AG10803 (cell line): ENCODE measurements around the gene MUSTN1.

ENCODE experiments used
- DNase-seq: peaks from one replicate; pipeline ENCODE4 v3.0.0; 2010; ENCODE audit warnings: low read depth
- H3K4me3 ChIP-seq: 2 replicates; pipeline ENCODE4 v1.5.1; 2011; ENCODE audit warnings: mild to moderate bottlenecking, low read length, control low read depth
- TF ChIP-seq, protein P1 (sequence below): conservative IDR thresholded peaks from 2 replicates; pipeline ENCODE4 v1.5.1; 2011; ENCODE audit warnings: mild to moderate bottlenecking, low read length, control low read depth, inconsistent platforms

The MUSTN1 gene

DNA sequence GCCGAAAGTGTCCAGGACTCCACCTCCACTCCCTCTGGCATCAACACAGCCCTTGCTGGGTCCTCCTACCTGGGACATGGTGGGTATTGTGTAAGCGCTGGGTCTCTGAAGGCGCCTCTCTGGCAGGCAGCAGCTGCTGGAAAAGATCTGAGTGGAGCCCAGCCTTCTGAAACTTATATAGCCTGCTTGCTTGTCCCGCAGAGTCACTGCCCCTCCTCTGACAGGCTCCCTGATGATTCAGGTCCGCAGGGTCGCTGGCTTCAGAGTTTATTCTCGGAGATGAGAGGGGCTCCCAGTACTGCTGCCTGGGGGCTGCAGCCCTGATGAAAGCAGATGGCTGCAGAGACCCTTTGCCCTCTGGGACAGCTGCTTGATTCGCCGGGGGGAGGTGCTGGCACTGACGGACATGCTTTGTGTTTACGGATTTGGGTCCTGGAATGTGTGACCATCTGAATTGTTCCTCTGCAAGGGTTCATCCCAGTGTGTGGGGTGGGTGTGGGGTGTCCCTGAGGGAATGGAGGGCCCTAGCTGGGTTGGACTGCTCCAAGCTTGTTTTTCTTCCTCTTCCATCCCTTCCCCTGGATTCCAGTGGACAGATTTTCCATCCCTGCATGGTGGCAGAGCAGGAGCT lies at the start of gene MUSTN1:
Gene MUSTN1, minus strand, starts transcription at position 149 of the 631 bp plus-strand sequence. Its CDS starts 71 bp downstream, at position 78.
- no peak within 1 kb of the TSS for H3K4me3 ChIP-seq
- DNase-seq = peak; percentile 20
- TF ChIP-seq, protein P1, sequence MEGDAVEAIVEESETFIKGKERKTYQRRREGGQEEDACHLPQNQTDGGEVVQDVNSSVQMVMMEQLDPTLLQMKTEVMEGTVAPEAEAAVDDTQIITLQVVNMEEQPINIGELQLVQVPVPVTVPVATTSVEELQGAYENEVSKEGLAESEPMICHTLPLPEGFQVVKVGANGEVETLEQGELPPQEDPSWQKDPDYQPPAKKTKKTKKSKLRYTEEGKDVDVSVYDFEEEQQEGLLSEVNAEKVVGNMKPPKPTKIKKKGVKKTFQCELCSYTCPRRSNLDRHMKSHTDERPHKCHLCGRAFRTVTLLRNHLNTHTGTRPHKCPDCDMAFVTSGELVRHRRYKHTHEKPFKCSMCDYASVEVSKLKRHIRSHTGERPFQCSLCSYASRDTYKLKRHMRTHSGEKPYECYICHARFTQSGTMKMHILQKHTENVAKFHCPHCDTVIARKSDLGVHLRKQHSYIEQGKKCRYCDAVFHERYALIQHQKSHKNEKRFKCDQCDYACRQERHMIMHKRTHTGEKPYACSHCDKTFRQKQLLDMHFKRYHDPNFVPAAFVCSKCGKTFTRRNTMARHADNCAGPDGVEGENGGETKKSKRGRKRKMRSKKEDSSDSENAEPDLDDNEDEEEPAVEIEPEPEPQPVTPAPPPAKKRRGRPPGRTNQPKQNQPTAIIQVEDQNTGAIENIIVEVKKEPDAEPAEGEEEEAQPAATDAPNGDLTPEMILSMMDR = no peak

- TF ChIP-seq, protein P1 = no peak
- H3K4me3 ChIP-seq = no peak overlapping the region
- no peak for DNase-seq
These were observed 47.6 kb upstream of the MUSTN1 start for GRCh38 chr3:52882377-52882776.

DNA sequence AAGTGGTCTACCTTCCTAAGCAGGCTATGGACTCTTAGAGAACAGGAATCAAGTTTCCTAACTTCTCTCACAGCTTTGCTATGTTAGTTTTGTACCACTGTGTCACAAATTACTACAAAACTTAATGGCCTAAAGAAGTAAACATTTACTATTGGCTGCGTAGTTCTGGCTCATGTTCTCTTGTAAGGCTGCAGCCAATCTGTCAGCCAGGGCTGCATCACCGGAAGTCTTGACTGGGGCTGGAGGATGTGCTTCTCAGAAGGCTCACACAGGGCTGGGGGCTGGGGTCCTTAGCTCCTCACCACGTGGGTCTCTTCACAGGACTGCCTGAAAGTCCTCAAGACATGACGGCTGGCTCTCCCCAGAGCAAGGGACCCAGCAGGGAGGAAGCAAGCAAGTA lies 47.1 kb upstream of the MUSTN1 start:
- no peak for DNase-seq
- H3K4me3 ChIP-seq = no peak overlapping the region
- TF ChIP-seq, protein P1 = no peak

DNA sequence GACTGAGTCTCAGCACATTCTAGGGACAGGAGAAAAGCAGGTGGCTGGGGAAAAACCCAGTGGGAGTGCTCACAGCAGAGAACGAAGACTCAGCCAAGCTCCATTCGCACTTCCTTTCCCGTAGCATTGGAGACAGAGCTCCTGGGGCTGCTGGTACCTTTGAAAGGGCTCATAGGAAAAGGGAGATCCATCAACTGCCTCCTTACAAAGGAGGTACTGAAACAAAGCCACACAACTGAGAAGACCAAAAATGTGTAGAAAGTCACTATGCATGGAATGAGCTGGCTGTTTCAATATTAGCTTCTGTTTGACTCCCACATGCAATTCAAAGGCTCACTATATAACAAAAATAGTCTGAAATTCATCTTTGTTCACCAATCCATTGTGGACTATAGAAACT lies 45.7 kb upstream of the MUSTN1 start:
- TF ChIP-seq, protein P1 = no peak
- H3K4me3 ChIP-seq = no peak overlapping the region
- no peak for DNase-seq

DNA sequence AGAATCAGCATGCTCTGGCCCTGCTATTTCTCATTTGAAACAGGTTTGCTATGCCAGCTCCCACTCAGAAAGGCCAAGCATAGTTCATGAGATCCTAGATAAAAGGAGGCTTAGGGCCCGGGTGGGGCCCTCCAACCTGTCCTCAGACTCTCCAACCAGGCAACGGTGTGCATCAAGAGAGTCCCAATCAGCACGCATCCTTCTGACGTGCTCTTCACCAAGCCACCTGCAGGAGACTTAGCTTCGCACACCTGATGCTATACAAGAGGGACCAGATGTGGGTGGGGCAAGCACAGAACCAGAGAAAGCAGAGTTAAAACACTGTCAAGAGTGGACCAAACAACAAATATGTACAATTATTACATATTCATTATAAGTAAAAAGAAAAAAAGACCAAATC lies 45.2 kb upstream of the MUSTN1 start:
- no peak overlapping the region for H3K4me3 ChIP-seq
- DNase-seq = no peak
- TF ChIP-seq, protein P1 = no peak

- no peak overlapping the region for H3K4me3 ChIP-seq
- DNase-seq = no peak
- TF ChIP-seq, protein P1 = no peak
These were observed 44.8 kb upstream of the MUSTN1 start for GRCh38 chr3:52879581-52879980.

DNA sequence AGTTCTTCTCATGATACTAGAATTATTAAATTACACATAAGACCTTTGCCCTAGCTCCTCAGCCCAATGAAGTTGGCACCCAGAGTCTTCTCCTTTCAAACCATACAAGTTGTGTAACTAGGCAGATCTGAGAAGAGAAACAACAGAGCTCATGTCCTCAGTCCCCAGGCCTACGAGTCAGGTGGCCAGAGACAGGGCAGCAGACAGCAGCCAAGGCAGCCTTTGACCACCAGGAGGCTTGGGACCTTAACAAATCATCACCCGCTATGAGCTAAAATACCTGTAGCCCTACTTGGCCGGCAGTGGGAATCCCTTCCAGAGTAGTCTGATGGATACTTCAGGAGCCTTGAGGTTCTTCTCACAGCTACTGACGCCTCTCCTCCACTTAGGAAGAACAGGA lies 44.3 kb upstream of the MUSTN1 start:
- no peak for DNase-seq
- H3K4me3 ChIP-seq = no peak overlapping the region
- TF ChIP-seq, protein P1 = no peak
